Astrocyte of the cerebellum (primary cell): ENCODE results near the gene LCN6.
"Not testable (repeated sequence)": the region's sequence is repeated elsewhere in the genome, so short reads cannot be mapped to it uniquely, and the experiment has no call there.

ENCODE experiments used
- DNase-seq: peaks from one replicate; pipeline ENCODE4 v3.0.0-alpha.2; 2011; ENCODE audit warnings: low read depth
- H3K4me3 ChIP-seq: 2 replicates; pipeline ENCODE4 v1.5.1; 2011; ENCODE audit warnings: mild to moderate bottlenecking, low read depth, low read length, moderate library complexity
- in situ Hi-C: cut with HindIII; loops from 2 replicates; pipeline ENCODE4 v1.10.0; 2017; ENCODE audit warnings: low sequenced_read_pairs
- TF ChIP-seq, protein P1 (sequence below): IDR thresholded peaks from 2 replicates; pipeline ENCODE4 v1.5.1; 2012; ENCODE audit warnings: low read length, low read depth, moderate library complexity, mild to moderate bottlenecking; ENCODE audit errors: missing control alignments

LCN6 gene

DNA sequence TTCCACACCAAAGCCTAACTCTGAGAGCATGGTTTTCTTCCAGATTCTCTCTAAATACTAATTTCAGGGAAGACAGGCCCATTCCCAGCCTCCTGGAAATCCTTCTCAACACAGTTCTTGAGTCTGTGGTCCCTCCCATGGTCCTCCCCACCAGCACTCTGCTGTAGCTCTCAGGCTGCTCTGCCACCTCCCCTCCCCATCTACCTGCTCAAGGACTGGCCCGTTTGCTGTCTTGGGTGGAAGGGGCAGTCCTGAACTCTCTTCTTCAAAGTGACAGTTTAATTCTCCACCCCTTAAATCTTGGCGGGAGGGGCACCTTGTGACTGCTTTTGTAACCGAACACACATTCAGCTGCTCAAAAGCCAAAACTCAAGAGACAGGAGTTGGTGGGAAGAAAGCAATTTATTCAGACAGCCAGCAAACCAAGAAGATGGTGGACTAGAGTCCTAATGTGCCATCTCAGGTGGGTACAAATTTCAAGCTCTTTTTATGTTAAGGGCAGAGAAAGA lies 23.6 kb upstream of the LCN6 start:
- TF ChIP-seq, protein P1, sequence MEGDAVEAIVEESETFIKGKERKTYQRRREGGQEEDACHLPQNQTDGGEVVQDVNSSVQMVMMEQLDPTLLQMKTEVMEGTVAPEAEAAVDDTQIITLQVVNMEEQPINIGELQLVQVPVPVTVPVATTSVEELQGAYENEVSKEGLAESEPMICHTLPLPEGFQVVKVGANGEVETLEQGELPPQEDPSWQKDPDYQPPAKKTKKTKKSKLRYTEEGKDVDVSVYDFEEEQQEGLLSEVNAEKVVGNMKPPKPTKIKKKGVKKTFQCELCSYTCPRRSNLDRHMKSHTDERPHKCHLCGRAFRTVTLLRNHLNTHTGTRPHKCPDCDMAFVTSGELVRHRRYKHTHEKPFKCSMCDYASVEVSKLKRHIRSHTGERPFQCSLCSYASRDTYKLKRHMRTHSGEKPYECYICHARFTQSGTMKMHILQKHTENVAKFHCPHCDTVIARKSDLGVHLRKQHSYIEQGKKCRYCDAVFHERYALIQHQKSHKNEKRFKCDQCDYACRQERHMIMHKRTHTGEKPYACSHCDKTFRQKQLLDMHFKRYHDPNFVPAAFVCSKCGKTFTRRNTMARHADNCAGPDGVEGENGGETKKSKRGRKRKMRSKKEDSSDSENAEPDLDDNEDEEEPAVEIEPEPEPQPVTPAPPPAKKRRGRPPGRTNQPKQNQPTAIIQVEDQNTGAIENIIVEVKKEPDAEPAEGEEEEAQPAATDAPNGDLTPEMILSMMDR, result no peak
- in situ Hi-C loops, result no loop called here
- no peak overlapping the region for H3K4me3 ChIP-seq
- DNase-seq, result no peak

DNA sequence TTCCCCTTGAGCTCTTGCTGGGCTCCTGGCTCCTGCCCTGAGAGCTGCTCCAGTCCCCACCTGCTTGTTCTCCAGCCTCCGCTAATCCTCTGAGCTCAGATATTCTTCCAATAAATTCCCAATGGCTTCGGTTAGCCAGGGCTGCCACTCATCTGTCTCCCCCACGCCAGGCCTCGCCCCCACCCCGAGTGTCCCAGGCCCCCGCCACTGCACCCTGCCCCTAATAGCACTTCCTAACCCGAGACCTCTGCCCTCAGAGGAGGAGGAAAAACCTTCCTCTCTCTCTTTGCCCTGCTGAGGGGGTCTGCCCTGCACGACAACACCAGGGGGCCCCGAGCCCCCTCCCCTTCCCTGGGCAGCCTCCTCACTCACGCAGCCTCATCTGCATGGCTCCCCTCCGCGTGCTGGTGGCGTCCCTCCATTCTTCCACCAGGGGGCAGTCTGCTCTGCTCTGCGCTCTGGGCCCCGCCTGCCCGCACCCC lies 21.4 kb upstream of the LCN6 start:
- no peak for DNase-seq

DNA sequence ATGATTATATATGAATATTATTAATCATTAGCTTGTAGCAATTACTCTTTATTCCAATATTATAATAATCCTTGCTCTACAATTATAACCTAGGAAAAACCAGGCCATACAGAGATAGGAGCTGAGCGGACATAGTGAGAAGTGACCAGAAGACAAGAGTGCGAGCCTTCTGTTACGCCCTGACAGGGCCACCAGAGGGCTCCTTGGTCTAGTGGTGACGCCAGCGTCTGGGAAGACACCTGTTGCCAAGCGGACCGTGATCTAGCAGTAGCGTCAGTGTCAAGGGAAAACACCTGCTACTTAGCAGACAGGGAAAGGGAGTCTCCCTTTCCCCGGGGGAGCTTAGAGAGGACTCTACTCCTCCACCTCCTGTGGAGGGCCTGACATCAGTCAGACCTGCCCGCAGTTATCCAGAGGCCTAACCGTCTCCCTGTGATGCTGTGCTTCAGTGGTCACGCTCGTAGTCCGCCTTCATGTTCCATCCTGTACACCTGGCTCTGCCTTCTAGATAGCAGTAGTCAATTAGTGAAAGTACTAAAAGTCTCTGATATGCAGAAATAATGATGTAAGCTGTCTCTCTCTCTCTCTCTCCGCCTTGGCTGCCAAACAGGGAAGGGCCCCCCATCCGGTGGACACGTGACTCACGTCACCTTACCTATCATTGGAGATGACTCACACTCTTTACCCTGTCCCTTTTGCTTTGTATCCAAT lies 18.2 kb upstream of the LCN6 start:
- H3K4me3 ChIP-seq, DNase-seq: not testable (repeated sequence)
- in situ Hi-C loops, result loop anchor here (5.0 kb wide), 1 partner anchor 54 kb away; the partner anchor contains the start of gene DIPK1B
- TF ChIP-seq, protein P1, result peak; percentile 33

More for the DNA sequence above, 21.4 kb upstream of the LCN6 start:
- TF ChIP-seq, protein P1, result peak; percentile 55
- no peak overlapping the region for H3K4me3 ChIP-seq
- in situ Hi-C loops, result loop anchor here (5.0 kb wide), 1 partner anchor 57 kb away; the partner anchor contains the start of gene DIPK1B

DNA sequence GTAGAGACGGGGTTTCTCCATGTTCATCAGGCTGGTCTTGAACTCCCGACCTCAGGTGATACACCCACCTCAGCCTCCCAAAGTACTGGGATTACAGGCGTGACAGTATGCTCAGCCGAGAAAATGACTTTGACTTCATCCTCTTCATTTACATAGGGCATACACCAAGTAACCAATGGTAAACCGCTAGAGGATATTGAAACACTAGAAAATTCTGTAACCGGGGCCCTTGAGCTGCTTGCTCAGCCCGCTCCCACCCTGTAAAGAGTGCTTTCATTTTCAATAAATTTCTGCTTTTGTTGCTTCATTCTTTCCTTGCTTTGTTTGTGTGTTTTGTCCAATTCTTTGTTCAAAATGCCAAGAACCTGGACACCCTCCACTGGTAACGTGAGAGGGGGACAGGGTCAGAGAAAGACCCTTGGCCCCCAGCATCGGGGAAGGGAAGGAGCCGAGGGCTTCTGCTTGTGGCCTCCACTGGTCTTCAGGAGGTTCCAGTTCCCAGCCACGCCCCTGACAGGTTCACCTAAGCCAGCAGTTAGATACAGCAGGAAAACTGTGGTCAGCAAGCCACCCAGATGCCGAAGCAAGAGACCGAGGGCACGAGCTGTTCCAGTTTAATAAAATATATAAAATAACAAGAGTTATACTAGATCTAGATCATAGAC lies 17.6 kb upstream of the LCN6 start:
- DNase-seq, H3K4me3 ChIP-seq: not testable (repeated sequence)
- in situ Hi-C loops, result loop anchor here (5.0 kb wide), 1 partner anchor 54 kb away; the partner anchor contains the start of gene DIPK1B

DNA sequence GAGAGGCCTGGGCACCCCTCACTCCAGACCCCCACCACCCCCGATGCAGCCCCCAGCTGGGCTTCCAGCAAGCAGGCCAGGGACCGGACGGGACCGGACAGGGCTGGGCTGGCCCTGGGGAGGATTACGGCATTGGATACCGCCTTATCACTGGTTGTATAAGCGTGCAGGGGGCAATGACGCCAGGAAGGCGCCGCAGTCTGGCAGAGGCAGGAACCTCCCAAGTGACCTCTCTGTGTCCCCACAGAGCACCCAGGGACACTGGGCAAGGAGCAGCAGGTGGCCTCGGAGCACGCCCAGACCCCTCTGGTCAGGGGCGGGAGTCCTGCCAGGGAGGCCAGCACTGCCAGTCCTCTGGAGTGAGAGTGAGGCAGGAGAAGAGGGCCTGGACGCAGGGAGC lies 16.7 kb upstream of the LCN6 start:
- DNase-seq, result no peak
- in situ Hi-C loops, result loop anchor here (5.0 kb wide), 1 partner anchor 53 kb away; the partner anchor contains the start of gene DIPK1B
- TF ChIP-seq, protein P1, result no peak
- no peak overlapping the region for H3K4me3 ChIP-seq

DNA sequence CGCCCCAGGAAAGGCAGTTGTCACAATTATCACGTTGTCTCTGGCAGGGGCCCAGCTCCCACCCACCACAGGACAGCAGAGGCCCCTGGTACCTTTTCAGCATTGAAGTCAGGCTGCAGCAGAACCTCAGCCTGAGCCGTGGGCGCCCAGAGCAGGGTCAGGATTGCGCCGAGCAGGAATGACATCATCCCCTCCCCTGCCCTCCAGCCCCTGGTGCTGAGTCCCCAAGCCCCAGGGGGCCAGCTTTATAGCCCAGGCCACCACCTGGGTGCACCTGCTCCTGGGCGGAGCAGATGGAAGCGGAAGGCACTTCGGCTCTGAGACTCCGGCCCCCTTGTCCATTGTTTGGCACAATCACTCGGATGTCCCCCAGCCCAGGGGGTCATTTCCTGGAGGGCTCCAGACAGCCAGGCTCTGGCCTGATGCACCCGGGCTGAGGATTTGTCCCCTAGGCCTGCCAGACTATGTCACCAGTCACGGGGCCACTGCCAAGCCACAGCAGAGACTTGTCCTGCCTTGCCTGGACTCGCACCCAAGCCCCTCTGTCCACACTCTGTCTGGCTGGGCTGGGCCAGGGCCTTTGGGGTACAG lies 16.1 kb upstream of the LCN6 start, which contains the start of gene LCN15:
LCN15 (minus strand) TSS at position 218 of the 591 bp plus-strand sequence; CDS start at position 188, 30 bp downstream.
- H3K4me3 ChIP-seq, result no peak within 1 kb of the TSS
- TF ChIP-seq, protein P1, result no peak
- no peak for DNase-seq
- in situ Hi-C loops, result no loop called here
